Measurements from ENCODE around the gene AJM1.
"Not testable (repeated sequence)": the region's sequence is repeated elsewhere in the genome, so short reads cannot be mapped to it uniquely, and the experiment has no call there.

Gene AJM1

GRCh38 chr9:136831720-136832104, 10.6 kb upstream of the AJM1 start:
- no peak for DNase-seq (ENCODE audit: low read depth in 2 of 2)

- DNase-seq (ENCODE audit: low read depth in 2 of 2), result no peak
Observed at GRCh38 chr9:136832581-136832980, 9.7 kb upstream of the AJM1 start.

- not testable (repeated sequence) for DNase-seq (ENCODE audit: low read depth in 2 of 2)
Observed at GRCh38 chr9:136833381-136834048, 8.8 kb upstream of the AJM1 start.

GRCh38 chr9:136835162-136835931, 6.9 kb upstream of the AJM1 start:
- DNase-seq (ENCODE audit: low read depth in 2 of 2), result no peak

GRCh38 chr9:136835932-136836904, 6.1 kb upstream of the AJM1 start:
- no peak for DNase-seq (ENCODE audit: low read depth in 2 of 2)

GRCh38 chr9:136837146-136837855, 5.0 kb upstream of the AJM1 start:
- no peak for DNase-seq (ENCODE audit: low read depth in 2 of 2)

GRCh38 chr9:136837856-136838277, 4.4 kb upstream of the AJM1 start:
- not testable (repeated sequence) for DNase-seq (ENCODE audit: low read depth in 2 of 2)

- no peak for DNase-seq (ENCODE audit: low read depth in 2 of 2)
Observed at GRCh38 chr9:136838314-136839228, 3.7 kb upstream of the AJM1 start.

GRCh38 chr9:136839229-136840139, 2.8 kb upstream of the AJM1 start:
- no peak for DNase-seq (ENCODE audit: low read depth in 2 of 2)

GRCh38 chr9:136840140-136840876, 2.0 kb upstream of the AJM1 start:
- DNase-seq (ENCODE audit: low read depth in 2 of 2), result no peak

- no peak for DNase-seq (ENCODE audit: low read depth in 2 of 2)
Observed at GRCh38 chr9:136840877-136841645, 1.2 kb upstream of the AJM1 start.

- DNase-seq (ENCODE audit: low read depth in 2 of 2), result not testable (repeated sequence)
Observed at GRCh38 chr9:136841646-136842379, 465 bp upstream of the AJM1 start.

GRCh38 chr9:136843159-136843800, 1.0 kb downstream of the AJM1 start:
- not testable (repeated sequence) for DNase-seq (ENCODE audit: low read depth in 2 of 2)

GRCh38 chr9:136843801-136844740, 1.8 kb downstream of the AJM1 start:
- peak; percentile 50 to 60 for DNase-seq (ENCODE audit: low read depth in 2 of 2)

GRCh38 chr9:136844761-136845464, 2.6 kb downstream of the AJM1 start:
- DNase-seq (ENCODE audit: low read depth in 2 of 2), result no peak
